Nephron (organoid): ENCODE results near the gene OR6P1.

Experiments
- H3K27ac Mint-ChIP-seq, 3 experiments: 2 replicates each; pipeline ENCODE4 v1.8.0; 2020; ENCODE audit warnings: mixed read lengths in 3 of 3, mild to moderate bottlenecking in 2 of 3, moderate library complexity in 1 of 3
- H3K27me3 Mint-ChIP-seq: 2 replicates; pipeline ENCODE4 v1.8.0; 2021; ENCODE audit warnings: low read depth, mild to moderate bottlenecking, moderate library complexity, mixed read lengths
- H3K36me3 Mint-ChIP-seq: 2 replicates; pipeline ENCODE4 v1.8.0; 2020; ENCODE audit warnings: low read depth, mixed read lengths
- H3K4me1 Mint-ChIP-seq: 2 replicates; pipeline ENCODE4 v1.8.0; 2020; ENCODE audit warnings: mixed read lengths
- H3K4me3 Mint-ChIP-seq, 3 experiments: 2 replicates each; pipeline ENCODE4 v1.8.0; 2020; ENCODE audit warnings: mild to moderate bottlenecking in 3 of 3, mixed read lengths in 3 of 3, moderate library complexity in 2 of 3
- H3K9me3 Mint-ChIP-seq: 2 replicates; pipeline ENCODE4 v1.8.0; 2020; ENCODE audit warnings: mixed read lengths
- TF ChIP-seq, protein P1 (sequence below), 3 experiments: fragments of 200-600 bp; sonication (generic); IDR thresholded peaks; one replicate each; pipeline ENCODE4 v1.5.0; 2021; ENCODE audit warnings: antibody characterized with exemption in 3 of 3; ENCODE audit not compliant: unreplicated experiment in 3 of 3

Gene OR6P1, protein sequence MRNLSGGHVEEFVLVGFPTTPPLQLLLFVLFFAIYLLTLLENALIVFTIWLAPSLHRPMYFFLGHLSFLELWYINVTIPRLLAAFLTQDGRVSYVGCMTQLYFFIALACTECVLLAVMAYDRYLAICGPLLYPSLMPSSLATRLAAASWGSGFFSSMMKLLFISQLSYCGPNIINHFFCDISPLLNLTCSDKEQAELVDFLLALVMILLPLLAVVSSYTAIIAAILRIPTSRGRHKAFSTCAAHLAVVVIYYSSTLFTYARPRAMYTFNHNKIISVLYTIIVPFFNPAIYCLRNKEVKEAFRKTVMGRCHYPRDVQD

DNA sequence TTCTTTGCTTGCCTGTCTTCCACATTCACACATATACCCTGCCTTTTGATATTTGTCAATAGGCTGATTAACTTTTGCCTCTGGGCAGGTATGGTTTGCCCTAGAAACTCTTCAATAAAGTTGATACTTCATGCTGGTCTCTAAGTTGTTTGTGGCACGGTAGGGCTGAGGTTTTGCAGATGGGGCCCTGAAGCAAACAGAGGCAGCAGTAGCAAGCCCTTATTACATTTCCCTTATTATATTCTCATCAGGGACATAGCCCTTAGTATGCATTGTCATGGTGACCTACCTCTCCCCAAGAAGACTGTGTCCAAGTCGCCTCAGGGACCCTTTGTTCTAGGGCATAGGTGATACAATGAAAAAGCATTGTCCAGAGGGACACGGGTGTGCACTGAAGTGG lies at the start of gene OR6P1:
TSS of gene OR6P1 (minus strand) at position 101 of the 400 bp plus-strand sequence. CDS start 6,976 bp downstream, outside the sequence.
- H3K27me3 Mint-ChIP-seq: no peaks in the 10 kb centered on the region
- H3K4me1 Mint-ChIP-seq: no peaks in the 10 kb centered on the region
- no peak within 1 kb of the TSS for H3K4me3 Mint-ChIP-seq
- H3K9me3 Mint-ChIP-seq: no peaks in the 10 kb centered on the region
- no peak within 1 kb of the TSS for H3K27ac Mint-ChIP-seq
- H3K36me3 Mint-ChIP-seq: no peaks in the 10 kb centered on the region
- TF ChIP-seq, protein P1, sequence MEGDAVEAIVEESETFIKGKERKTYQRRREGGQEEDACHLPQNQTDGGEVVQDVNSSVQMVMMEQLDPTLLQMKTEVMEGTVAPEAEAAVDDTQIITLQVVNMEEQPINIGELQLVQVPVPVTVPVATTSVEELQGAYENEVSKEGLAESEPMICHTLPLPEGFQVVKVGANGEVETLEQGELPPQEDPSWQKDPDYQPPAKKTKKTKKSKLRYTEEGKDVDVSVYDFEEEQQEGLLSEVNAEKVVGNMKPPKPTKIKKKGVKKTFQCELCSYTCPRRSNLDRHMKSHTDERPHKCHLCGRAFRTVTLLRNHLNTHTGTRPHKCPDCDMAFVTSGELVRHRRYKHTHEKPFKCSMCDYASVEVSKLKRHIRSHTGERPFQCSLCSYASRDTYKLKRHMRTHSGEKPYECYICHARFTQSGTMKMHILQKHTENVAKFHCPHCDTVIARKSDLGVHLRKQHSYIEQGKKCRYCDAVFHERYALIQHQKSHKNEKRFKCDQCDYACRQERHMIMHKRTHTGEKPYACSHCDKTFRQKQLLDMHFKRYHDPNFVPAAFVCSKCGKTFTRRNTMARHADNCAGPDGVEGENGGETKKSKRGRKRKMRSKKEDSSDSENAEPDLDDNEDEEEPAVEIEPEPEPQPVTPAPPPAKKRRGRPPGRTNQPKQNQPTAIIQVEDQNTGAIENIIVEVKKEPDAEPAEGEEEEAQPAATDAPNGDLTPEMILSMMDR (IDR thresholded peaks at IDR 0.05; ENCODE audit: unreplicated experiment in 3 of 3): no peak

DNA sequence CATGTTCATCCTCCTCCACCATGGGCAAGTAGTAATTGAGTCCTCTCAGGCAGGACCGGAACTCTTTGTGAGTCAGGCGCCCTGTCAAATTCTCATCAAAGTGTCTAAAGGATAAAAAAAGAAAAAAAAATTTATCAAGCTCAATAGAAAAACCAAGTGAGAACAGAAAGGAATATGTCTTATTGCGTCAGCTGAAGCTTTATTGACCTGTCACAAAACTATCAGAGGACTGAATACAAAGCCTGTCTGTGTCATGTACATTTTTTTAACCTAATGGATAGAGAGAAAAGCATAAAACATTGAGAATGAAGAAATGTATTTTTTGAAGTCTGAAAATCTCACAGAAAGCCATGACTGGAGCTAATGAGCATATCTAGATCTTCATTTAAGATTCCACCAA lies 43.4 kb upstream of the OR6P1 start:
- Mint-ChIP-seq H3K4me1 (no peaks in the 10 kb centered on the region), H3K27me3 (peaks cover 5% of the 10 kb centered on the region), H3K27ac (no peak overlapping the region), H3K9me3 (no peaks in the 10 kb centered on the region), H3K4me3 (no peak overlapping the region), H3K36me3 (no peaks in the 10 kb centered on the region)
- TF ChIP-seq, protein P1 (IDR thresholded peaks at IDR 0.05; ENCODE audit: unreplicated experiment in 3 of 3): no peak

DNA sequence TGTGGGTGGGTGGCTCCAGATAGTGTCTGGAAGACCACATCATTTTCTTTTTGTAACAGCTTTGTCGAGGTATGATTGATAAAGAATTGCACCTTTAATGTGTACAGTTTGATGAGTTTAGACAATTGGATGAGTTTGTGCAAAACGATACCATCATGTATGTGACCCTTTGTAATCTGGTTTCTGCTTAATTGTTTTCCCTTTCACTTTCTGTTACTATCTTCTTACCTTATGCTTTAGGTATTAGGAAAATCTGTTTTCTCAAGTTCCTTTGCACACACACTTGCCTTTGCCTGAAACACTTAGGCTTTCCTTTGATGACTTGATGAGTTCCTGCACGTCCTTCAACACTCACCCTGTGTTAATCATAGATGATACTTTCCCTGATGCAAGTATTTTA lies 41.5 kb upstream of the OR6P1 start:
- Mint-ChIP-seq H3K36me3 (no peaks in the 10 kb centered on the region), H3K9me3 (no peaks in the 10 kb centered on the region), H3K4me1 (no peaks in the 10 kb centered on the region), H3K4me3 (no peak overlapping the region), H3K27me3 (peaks cover 5% of the 10 kb centered on the region), H3K27ac (no peak overlapping the region)
- TF ChIP-seq, protein P1 (IDR thresholded peaks at IDR 0.05; ENCODE audit: unreplicated experiment in 3 of 3): no peak

DNA sequence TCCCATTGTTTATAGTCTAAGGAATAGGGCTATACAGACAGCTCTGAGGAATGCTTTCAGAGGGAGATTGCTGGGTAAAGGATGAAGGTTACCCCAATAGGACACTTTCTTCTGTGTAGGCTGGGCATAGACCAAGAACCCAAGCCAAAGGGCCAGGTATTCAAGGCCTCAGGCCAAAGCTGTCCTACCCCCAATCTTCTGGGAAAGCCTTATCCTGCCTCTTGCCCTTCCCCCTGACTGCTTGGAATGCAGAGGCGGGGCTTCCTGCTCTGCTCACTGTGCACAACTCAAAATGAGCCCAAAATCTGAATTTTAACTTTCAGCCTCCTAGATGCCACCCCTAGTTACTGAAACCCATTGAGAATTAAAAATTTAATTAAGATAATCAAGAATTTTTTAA lies 36.9 kb upstream of the OR6P1 start:
- TF ChIP-seq, protein P1 (IDR thresholded peaks at IDR 0.05; ENCODE audit: unreplicated experiment in 3 of 3): no peak
- Mint-ChIP-seq H3K4me1 (no peaks in the 10 kb centered on the region), H3K27ac (no peak overlapping the region), H3K36me3 (no peaks in the 10 kb centered on the region), H3K4me3 (no peak overlapping the region), H3K27me3 (peaks cover under 1% of the 10 kb centered on the region), H3K9me3 (no peaks in the 10 kb centered on the region)

DNA sequence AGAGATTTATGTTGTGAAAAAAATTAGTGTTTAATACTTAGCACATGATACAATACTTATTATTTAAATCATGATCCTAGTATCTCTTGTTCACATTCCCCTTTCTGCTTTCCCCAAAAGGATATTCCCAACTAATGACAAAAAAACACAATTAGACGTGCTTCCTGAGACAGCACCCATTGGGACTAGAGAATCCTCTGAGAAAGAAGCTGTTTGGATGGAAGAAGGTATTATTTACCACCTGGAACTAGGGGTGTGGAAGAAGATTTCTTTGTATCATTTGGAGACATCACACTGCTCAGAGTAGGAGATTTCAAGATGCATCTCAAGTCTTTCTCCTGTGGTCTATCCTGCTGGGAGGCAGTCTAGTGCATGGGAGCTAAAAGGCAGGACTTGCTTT lies 34.6 kb upstream of the OR6P1 start, which contains the start of gene OR10Z1:
TSS of gene OR10Z1 (plus strand) at position 301 of the 400 bp plus-strand sequence. CDS start 1,171 bp downstream, outside the sequence.
- H3K36me3 Mint-ChIP-seq: no peaks in the 10 kb centered on the region
- H3K27ac Mint-ChIP-seq: no peak within 1 kb of the TSS
- H3K4me3 Mint-ChIP-seq: no peak within 1 kb of the TSS
- no peaks in the 10 kb centered on the region for H3K27me3 Mint-ChIP-seq
- TF ChIP-seq, protein P1 (IDR thresholded peaks at IDR 0.05; ENCODE audit: unreplicated experiment in 3 of 3): no peak
- no peaks in the 10 kb centered on the region for H3K4me1 Mint-ChIP-seq
- no peaks in the 10 kb centered on the region for H3K9me3 Mint-ChIP-seq

DNA sequence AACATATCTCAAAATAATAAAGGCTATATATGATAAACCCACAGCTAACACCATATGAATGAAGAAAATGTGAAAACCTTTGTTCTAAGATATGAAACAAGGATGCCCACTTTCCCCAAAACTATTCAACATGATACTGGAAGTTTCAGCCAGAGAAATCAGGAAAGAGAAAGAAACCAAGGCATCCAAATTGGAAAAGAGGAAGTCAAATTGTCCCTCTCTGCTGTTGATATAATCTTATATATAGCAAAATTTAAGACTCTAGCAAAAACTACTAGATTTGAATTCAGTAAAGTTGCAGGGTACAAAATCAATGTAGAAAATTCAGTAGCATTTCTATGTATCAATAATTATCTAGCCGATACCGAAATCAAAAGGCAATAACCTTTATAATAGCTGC lies 30.4 kb upstream of the OR6P1 start:
- Mint-ChIP-seq H3K4me3 (no peak overlapping the region), H3K27ac (no peak overlapping the region), H3K27me3 (no peaks in the 10 kb centered on the region), H3K36me3 (no peaks in the 10 kb centered on the region), H3K9me3 (peaks cover 16% of the 10 kb centered on the region), H3K4me1 (no peaks in the 10 kb centered on the region)
- TF ChIP-seq, protein P1 (IDR thresholded peaks at IDR 0.05; ENCODE audit: unreplicated experiment in 3 of 3): no peak
